IPS DF 4.7 (cell line): ENCODE results near the gene UMOD.

Experiments
- DNase-seq: peaks from one replicate; pipeline ENCODE4 v3.0.0-alpha.2; 2013; ENCODE audit warnings: low spot score; ENCODE audit errors: extremely low read depth

UMOD gene

GRCh38 chr16:20364051-20364450, 11.5 kb upstream of the UMOD start:
- DNase-seq, result no peak

DNA sequence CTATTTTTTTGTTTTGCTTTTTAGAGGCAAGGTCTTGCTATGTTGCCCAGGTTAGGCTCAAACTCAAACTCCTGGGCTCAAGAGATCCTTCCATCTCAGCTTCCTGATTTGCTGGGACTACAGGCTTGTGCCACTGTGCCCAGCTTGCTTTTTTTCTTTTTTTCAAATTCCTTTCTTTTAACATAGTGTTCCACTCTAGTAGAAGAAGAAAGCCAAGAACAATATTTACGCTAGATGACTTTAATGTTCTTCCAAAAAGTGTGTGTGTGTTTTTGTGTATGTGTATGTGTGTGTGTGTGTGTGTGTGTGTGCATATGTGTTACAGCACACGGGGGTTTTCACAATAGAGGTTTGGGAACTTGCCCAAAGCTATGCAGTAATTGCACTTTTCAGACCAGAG, 10.7 kb upstream of the UMOD start:
- no peak for DNase-seq

DNA sequence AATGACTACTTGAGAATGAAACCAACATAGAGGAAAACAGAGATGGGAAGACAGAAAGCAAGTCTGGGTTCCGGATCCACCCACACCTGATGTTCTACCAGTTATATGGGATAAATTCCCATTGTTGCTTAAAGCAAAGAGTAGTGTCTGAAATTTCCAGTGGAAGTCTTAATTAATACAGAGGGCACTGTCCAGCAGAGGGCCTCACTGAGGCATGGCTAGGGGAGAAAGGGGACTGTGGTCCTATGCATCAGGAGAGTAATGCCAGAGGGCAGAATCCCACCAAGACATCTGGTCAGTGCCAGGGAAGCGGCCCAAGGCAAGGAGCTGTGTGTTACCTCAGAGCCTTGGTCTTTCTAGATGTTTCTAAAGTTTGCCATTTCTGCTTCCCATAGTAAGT, 7.5 kb upstream of the UMOD start:
- no peak for DNase-seq

DNA sequence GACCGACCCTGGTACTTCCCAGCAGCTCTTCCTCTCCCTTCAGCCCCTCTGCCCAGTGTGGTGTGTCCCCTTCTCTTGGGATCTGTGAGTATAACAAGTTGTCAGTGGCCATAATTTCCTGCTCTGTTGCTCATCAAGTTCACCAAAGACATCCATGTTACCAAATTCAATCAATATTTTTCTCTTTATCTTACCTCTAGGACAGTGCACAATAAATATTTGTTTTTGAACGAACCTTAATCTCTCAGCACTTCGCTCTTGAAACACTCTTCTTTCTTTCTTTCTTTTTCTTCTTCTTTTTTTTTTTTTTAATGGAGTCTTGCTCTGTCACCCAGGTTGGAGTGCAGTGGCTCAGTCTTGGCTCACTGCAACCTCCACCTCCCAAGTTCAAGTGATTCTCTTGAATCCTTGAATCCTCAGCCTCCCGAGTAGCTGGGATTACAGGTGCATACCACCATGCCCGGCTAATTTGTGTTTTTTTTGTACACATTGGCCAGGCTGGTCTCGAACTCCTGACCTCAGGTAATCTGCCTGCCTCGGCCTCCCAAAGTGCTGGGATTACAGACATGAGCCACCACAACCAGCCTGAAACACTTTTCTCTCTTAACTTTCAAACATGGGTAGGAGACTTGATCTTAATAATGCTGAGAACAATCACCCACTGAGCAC, 2.7 kb upstream of the UMOD start:
- DNase-seq, result no peak

GRCh38 chr16:20353379-20353778, 864 bp upstream of the UMOD start:
- no peak for DNase-seq

GRCh38 chr16:20349615-20350014, 2.9 kb downstream of the UMOD start:
- DNase-seq, result no peak

DNA sequence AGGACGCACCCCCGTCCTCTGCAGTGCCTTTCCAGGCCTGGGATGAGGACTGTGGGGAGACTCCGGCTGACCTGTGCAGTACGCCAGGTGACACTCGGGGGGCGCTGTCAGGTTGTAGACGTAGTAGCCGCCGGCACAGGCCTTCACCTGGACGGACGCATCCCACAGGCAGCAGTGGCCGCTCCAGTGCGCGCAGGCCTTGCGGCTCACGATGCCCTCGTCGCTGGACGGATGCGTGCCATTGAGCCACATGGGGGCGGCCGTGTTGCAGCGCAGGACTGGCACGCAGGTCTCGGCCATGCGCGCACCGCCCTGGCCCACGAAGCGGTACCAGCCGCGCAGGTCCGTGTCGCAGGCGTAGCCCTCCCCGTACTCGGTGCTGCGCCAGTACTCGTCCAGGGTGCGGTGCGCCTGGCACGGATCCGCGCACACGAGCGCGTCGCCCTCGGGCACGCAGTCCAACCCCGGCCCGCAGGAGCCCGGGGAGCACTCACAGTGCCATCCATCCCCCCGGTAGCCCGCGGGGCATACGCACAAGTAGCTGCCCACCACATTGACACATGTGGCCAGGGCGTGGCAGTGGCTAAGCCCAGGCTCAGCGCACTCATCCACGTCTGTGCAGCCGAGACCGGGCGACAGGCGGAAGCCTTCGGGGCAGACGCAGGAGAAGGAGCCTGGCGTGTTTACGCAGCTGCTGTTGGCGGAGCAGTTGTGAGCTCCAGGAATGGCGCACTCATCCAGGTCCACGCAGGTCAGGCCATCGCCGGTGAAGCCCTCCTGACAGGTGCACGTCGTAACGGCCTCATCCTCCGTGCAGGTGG, 3.9 kb downstream of the UMOD start:
- DNase-seq, result no peak

DNA sequence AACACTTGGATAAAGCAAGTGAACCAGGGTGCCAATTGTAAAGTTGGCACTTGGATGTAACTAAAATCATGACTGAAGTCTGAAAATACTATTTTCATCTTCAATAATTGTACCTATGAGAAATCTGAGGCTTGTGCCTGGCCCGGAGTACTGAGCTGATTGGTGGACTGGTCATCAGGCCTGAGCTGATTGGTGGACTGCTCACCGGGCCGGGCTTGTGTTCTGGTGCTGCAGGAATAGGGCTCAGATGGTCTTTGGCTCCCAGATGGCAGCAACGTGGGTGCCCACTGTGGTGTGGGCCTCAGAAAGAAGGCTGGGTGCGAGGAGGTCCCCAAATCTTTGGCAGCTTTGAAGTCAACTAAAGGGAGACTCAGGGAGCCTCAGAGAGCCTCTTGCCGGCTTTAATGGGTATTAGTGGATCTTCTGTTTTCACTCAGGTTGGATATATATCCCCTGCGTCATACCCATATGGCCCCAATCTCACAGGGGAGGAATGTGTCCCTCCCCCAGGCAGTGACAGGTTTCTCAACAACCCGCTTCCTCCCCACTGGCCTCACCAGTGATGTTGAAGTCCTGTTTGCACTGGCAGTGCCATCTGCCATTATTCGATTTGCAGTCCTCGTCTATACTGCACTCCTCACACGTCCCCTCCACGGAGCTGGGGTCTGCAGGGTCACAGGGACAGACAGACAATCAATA, 4.7 kb downstream of the UMOD start:
- no peak for DNase-seq

- DNase-seq, result no peak
Measured at GRCh38 chr16:20344611-20345010, 7.9 kb downstream of the UMOD start.

DNA sequence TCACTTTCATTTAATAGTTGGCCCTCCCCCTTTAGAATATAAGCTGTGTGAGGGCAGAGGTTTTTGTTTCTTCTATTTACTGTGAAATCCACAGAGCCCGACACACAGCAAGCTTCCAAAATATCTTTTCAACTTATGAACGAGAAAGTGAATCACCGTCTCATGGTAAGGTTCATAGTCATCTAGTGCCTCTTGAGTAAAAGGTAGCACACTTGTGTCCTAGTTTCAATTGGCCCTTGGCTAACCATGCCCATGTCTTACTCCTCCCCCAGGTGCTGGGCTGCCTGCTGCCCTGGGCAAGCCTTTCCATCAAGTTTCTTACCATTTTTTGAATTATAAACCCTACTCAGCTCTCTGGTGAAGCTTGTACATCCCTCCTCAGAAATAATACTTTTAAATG, 12.8 kb downstream of the UMOD start:
- no peak for DNase-seq

DNA sequence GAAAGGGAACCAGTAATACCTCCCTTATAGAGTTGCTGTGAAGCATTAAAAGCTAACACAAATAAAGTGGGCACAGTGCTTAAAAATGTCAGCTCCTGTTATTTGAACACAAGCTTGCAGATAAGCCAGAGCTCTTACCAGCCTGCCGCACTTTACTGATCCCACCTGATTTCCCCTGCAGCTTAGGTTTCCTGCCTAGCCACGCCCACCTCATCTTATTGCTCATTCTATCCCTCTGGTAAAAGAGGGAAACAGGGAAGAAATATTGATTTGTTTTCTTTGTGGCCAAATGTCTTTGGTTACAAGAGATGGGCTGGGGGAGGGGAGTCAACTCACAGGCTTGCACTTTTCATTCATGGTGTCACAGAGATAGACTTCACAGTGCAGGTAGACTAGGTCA, 15.6 kb downstream of the UMOD start:
- no peak for DNase-seq

DNA sequence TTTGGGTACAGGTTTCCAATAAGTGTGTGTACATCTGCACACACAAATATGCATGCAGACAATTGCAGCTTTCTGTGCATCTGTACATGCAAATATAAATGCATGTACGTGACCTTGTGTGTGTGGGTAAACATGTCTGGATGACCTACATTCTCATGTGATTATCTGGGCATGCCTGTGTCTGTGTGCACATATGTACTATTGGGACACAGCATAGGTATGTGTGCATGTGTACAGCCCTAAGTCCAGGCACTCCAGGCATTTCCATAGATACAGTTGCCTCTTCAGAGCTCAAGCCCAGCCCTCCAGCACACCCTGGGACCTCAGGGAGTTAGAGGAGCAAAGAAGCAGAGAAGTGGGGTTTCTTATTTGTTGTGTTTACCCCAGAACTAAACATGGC, 18.1 kb downstream of the UMOD start:
- DNase-seq, result no peak

DNA sequence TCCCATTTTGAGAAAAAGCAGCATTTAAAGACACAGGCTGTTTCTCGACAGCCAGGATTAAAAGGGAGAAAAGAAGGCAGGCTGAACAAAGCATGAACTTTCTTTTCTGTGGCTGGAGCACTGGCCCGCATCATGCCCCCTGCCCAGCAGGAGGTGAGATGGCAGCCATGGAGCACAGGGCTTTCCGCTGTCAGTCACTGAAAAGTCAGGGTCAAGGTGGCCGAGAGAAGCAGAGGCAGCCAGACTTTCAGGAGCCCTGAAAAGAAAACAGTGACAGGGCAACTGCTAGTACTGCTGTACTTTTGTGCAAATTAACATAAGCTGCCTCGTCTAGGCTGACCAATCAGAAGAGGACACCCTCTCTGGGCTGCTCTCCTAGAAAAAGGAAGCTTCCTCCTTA, 19.4 kb downstream of the UMOD start:
- no peak for DNase-seq

DNA sequence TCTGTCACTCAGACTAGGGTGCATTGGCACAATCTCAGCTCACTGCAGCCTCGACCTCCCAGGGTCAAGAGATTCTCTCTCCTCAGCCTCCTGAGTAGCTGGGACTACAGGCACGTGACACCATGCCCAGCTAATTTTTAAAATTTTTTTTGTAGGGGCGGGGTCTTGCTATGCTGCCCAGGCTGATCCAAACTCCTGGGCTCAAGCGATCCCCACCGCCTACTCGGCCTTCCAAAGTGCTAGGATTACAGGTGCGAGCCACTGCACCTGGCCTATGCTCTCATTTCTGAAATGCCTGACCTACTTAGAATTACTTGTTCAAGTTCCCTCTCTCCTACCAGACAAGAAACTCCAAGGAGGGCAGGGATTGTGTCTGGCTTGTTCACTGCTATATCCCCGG, 20.1 kb downstream of the UMOD start:
- no peak for DNase-seq

DNA sequence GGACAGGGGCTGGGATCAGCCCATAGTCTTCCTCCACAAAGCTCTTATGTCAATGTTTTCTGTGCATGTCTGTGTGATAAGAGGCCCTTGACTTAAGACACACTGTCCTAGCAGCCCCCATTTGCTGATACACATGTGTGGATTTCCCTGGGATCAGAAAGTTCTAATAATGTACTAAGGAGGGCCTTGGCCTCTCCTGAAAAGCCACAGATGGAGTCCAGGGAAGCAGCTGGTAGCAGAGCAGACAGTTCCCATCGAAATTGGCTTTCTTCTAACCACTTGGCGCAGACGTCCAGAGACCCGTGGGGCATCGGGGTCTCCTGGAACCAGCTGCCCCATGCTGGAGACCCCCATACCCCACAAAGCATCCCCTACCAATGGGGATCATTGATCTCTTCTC, 20.9 kb downstream of the UMOD start:
- DNase-seq, result no peak

DNA sequence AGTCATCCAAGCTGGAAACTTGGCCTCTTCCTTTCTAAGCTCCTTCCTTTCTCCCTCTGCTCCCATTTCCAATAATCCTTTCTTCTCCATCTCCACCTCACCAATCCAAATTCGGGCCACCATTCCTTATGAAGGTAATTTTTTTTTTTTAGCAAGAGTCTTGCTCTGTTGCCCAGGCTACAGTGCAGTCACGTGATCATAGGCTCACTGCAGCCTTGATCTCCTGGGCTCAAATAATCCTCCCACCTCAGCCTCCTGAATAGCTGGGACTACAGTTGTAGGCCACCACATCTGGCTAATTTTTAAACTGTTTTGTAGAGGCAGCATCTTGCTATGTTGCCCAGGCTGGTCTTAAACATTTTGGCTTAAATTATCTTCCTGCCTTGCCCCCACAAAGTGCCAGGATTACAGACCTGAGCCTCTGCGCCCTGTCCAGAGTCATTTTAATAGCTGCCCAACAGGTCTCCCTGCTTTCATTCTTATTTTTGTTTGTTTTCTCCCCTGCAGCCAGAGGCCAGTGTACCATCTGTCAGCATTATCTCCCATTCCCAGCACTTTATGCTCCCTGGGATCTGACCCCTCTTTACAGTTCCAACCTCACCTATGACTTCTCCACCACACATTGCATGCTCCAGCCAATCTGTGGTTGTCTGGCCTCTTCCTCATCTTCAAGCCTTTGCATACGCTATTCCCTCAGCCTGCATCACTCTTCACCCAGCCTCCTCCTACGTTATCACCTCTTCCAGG, 22.9 kb downstream of the UMOD start:
- DNase-seq, result no peak

- DNase-seq, result no peak
Measured at GRCh38 chr16:20327444-20328041, 25.0 kb downstream of the UMOD start, which contains the start of gene GP2. Gene GP2, minus strand, starts transcription at chr16:20327513. Its CDS starts 1,082 bp downstream, at chr16:20326431.

- DNase-seq, result no peak
Measured at GRCh38 chr16:20326321-20326720, 26.2 kb downstream of the UMOD start.

- no peak for DNase-seq
Measured at GRCh38 chr16:20325005-20325404, 27.5 kb downstream of the UMOD start.

GRCh38 chr16:20323591-20324117, 28.9 kb downstream of the UMOD start:
- DNase-seq, result no peak

DNA sequence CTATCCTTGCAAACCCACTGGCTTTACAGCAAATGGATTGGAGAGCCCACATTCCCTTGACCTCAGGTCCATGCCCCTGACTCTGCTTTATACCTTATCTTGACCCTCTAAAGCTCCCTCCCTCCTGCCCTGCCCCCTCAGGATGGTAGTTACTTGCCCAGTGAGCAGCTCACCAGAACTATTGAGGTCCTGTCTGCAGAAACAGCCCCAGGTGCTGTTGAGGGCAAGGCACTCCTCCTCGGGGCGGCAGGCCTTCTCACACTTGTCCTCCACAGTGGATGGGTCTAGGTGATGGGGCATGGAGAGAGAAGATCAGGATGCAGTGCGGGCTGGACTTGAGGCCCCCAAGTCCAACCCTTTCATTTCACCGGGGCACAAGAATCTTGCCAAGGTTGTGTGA, 29.8 kb downstream of the UMOD start:
- DNase-seq, result no peak
